Dedifferentiated amniotic fluid mesenchymal stem cell (primary cell): ENCODE measurements around the gene B4GALNT3.

Source experiments
- DNase-seq: peaks from one replicate; pipeline ENCODE4 v3.0.0-alpha.2; 2016; ENCODE audit errors: extremely low spot score

B4GALNT3 gene

DNA sequence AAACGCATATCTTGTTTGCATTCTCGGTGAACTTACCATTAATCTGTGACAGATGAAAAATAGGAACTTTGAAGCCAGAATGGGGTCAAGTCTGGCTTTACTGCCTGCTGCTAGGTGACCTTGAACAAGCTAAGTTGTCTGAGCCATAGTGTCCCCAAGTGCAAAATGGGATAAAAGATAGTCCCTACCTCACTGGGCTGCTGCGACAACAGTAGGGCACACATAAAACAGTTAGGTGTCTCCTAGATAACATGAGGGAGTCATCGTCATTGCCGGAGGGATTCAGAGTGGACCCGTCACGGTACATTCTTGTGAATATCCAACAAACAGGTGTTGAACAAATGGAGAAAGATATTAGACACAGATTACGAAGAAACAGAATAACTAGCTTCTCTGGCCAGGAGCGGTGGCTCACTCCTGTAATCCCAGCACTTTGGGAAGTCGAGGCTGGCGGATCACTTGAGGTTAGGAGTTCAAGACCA is 132.3 kb downstream of the B4GALNT3 start:
- no peak for DNase-seq

DNA sequence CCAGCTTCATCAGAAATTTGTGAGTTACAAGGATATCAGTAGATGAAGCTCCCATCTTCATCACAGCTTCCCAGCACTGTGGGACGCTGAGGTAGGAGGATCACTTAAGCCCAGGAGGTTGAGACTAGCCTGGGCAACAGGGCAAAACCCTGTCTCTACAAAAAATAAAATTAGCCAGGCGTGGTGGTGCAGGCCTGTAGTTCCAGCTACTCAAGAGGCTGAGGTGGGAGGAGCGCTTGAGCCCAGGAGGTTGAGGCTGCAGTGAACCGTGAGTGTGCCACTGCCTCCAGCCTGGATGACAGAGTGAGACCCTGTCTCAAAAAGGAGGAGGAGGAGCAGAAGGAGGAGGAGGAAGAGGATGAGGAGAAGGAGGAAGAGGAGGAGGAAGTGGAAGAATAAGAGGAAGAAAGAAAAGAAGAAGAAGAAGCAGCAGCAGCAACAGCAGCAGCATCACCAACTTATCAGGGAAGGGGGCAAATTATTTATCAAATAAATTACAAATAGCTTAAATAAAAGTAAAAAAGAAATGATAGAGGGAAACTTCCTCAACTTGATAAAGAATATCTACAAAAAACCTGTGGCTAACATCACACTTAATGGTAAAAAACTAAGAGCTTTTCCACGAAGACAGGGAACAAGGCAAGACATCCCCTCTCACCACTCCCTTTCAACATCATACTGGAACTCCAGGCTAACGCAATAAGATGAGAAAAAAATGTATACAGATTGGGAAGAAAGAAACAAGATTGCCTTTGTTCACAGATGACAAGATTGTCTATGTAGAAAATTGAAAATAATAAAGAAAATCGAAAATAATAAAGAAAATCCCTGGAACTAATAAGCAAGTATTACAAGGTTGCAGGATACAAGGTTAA is 133.9 kb downstream of the B4GALNT3 start:
- no peak for DNase-seq

DNA sequence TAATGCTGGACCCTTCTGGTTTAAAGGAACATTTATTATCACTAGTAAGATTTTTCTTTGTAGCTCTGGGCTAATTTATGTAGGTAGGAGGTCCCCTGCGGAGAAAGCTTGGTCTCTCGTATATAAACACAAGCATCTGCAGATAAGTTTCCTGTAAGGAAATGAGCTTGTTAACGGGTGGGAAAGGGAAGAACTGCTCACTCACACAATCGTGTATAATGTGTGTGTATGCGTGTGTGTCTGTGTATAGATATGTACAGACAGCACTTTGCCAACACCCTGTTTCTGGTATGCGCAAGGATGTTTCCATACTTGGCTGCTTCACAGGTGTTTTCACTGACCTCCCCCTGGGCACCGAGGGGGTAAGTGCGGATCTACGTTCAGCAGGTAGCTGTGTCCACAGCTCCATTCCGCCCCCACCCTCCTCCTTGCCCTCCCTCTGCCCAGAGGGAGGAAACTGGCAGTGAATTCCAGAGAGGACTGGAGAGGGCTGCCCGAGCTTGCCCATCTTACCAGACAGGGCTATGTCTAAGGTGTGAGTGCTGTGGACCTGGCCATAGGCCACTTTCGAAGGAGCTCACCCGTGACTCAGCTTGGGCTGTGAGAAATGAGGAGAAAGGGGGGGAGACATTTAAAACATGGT is 138.3 kb downstream of the B4GALNT3 start:
- DNase-seq, result no peak

DNA sequence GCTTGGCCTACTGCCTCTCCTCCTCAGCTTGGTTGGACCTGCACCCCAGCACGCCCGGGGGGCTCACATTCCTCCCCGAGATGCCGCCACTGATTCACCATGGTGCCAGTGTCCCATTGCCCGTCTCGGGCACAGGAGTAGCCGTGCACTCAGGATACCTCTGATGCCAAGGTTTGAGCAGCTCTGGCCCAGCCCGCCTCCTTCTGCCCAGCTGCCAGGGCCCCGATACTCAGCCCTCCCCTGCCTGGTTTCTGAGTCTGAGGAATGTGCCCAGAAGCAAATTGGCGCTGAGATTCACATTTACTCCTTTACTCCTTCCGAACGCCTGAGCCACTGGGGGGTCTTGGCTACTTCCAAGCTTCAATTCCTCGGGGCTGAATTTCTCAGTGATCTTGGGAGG is 140.0 kb downstream of the B4GALNT3 start:
- DNase-seq, result no peak

DNA sequence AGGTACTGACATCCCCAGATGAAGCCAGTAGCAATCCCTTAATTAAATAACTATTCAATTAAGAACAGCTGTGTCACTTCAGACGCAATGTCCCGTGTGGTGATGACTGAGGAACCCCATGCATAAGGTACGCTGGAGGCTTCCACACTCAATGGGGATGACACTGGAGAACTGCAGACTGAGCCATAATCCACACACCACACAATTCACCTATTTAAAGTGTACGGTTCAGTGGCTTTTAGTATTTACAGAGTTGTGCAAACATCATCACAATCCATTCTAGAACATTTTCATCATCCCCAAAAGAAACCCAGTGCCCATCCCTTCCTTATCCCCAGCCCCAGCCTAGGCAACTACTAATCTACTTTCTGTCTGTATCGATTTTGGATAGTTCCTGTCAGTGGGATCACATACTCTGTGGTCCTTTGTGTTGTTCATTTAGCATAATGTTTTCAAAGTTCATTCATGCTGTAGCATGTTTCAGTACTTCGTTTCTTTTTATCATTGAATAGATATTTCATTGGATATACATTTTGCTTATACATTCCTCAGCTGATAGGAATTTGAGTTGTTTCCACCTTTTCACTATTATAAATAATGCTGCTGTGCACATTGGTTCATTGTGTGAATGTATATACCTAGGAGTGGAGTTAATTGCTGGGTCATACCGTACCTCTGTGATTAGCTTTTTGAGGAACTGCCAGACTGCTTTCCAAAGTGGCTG is 142.4 kb downstream of the B4GALNT3 start:
- no peak for DNase-seq

DNA sequence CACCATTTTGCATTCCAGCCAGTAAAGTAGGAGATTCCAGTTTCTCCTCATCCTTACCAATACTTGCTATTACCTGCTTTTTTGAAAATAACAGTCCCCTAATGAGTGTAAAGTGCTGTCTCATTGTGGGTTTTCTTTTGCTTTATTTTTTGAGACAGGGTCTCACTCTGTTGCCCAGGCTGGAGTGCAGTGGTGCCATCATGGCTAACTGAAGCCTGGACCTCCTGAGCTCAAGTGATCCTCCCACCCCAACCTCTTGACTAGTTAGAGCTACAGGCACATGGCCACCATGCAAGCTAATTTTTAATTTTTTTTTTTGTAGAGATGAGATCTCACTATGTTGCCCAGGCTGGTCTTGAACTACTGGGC is 142.9 kb downstream of the B4GALNT3 start:
- DNase-seq, result no peak

DNA sequence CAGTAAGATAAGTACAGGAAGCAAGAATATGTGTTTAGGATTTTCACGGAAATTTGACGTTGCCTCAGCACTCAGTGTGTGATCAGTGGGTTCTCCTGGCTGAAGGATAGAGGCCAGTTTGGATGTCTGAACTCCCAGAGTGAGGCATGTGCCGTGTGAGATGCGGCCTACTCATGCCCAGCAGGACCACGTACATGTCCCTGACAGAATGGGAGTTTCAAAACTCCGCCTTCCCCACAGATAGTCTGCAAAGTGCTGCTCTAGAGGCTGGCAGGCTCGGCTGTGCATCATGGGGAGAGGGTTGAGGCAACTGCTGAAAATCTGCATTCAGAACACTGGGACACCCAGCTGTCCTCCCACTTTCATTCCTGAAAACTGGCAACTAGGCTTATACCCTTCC is 145.2 kb downstream of the B4GALNT3 start:
- DNase-seq, result no peak

DNA sequence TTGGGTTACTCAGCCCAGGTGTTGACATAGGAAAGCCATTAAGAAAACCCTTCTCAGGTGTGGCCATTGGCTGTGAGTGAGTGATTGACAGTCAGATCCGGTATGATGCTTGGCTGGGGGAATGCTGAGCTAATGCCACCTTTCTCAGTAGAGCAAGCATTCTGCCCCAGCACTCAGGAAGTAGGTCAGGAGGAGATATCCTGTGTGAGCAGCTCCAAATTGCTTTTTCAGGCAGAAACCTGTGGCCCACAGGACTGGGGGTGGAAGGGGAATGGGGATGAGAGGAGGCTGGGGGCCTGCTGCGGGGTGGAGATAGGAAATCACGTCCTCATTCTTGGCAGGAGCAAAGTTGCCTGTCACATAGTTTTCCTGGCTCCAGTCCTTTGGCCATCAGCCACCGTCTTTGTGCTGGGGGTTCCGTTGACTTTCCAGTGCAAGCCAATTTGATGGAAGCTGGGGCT is 147.8 kb downstream of the B4GALNT3 start:
- no peak for DNase-seq

DNA sequence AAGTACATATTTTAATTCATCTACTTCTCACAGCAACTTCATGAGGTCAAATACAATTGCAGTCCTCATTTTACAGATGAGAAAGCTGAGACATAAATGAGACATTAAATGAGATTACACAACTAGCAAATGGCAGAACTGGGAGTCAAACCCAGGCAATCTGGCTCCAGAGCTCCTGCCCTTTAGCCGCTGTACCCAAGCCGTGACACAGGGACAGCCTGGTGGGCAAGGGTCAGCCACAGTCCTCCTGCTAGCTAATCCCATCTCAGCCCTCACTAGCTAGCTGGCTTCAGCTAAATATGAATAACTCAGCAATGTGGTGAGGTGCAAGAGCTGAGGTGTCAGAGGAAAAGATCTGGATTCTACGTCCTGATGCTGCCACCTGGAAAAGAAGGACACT is 148.7 kb downstream of the B4GALNT3 start:
- no peak for DNase-seq

DNA sequence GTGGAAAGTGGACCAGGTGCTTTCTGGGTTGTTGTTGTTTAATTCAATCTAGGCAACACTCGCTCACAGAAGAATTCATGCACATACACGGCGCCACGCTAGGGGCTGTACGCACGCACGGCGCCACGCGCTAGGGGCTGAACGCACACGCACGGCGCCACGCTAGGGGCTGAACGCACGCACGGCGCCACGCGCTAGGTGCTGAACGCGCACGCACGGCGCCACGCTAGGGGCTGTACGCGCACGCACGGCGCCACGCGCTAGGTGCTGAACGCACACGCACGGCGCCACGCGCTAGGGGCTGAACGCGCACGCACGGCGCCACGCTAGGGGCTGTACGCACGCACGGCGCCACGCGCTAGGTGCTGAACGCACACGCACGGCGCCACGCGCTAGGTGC is 149.2 kb downstream of the B4GALNT3 start:
- no peak for DNase-seq

DNA sequence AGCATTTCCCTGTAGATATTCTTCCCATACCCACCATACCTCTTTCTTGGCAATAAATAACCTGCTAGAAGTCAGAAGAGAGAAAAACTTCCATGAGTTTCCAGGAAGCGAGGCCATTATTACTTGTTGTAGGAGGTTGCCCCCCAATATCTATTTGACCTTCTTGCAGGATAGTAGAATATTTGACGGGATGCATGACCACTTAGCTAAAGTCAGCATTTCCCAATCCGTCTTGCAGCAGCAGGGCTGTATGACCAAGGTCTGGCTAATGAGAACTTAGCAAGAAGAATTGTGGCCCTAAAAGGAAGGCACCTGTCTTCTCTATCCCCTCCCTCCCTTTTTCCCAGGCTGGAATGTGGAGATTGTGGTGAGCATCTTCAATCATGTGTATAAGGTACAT is 152.0 kb downstream of the B4GALNT3 start:
- no peak for DNase-seq

DNA sequence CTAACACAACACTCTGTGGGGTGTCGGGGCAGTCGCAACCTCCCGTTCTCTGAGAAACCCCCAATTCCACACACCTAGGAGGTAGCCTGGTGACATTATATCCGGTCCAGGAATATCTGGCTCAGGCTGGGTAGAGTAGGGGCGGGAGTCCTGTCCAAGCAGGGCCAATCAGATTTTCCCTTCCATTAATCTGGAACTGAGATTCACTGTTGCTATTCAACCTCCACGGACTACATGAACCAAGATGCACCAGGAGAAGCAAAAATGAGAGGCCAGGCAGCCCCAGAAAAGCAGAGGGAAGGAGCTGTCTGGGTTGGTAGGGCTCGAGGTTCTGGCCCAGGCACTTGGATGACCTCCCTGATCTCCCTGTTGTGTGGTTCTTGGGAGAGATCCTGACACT is 152.6 kb downstream of the B4GALNT3 start:
- DNase-seq, result no peak

DNA sequence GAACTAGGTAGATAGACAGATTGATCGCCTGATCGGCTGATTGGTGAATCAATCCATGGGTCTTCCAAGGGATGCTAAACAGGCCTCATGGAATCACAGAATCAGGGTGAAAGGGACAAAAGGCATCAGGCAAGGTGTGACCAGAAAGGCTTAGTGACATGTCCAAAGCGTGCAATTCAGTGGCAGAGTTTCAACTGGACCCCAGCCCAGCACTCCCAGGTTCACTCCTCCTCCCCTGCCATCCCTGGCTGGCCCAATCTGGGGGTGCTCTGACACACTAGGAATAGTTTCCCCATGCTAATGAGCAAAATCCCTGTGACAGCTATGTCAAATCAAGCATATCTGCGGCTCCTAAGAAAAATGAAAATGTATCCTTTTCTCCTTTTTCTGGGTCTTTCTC is 153.1 kb downstream of the B4GALNT3 start:
- no peak for DNase-seq
